Measurements from ENCODE around the gene TMEM121. TPM values are rescaled to one million over a fixed set of nuclear protein-coding genes. Genes with fewer than 3 reads are reported as not detected.
A peak's percentile ranks its signal among the peaks of the same experiment; 100 is the strongest.

TMEM121 gene
- polyA plus RNA-seq, 3 donors: 0.08 to 0.11 TPM; not detected in 1

DNA sequence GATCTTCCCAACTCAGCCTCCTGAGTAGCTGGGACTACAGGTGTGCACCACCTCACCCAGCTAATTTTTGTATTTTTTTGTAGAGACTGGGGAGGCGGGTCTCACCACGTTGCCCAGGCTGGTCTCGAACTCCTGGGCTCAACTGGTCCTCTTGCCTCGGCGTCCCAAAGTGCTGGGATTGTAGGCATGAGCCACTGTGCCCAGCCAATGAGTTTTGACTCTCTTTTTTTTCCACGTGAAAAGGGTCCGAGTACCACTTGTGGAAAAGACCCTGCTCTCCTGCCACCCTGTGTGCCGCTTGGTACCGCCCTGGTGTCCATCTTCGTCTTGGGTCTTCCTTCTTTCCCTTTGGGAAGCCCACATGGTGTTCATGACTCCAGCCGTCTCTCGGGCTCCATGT is 17.8 kb upstream of the TMEM121 start:
- TF ChIP-seq CTCF (IDR thresholded peaks at IDR 0.05): no peak
- Histone ChIP-seq H3K9ac (ENCODE audit: insufficient read depth, low read length, poor library complexity, severe bottlenecking) (no peak overlapping the region), H3K36me3 (replicated peaks in 1 of 2; ENCODE audit: control insufficient read depth in 1 of 2, insufficient read depth in 2 of 2, low read length in 2 of 2) (no peaks in the 10 kb centered on the region), H3K27me3 (ENCODE audit: control insufficient read depth in 2 of 2, insufficient read depth in 2 of 2, low read length in 2 of 2) (peaks cover 0 to 4% of the 10 kb centered on the region in 2 donors), H3K9me3 (replicated peaks in 1 of 2; ENCODE audit: control insufficient read depth in 1 of 2, insufficient read depth in 1 of 2, low read length in 2 of 2) (no peaks in the 10 kb centered on the region), H3K27ac (ENCODE audit: low read depth in 1 of 2, low read length in 2 of 2) (no peak overlapping the region), H3K4me1 (ENCODE audit: control insufficient read depth in 1 of 2, insufficient read depth in 2 of 2, low read length in 2 of 2) (no peaks in the 10 kb centered on the region), H3K79me2 (ENCODE audit: insufficient read depth, low read length) (no peaks in the 10 kb centered on the region), H2AFZ (ENCODE audit: insufficient read depth, low read depth, low read length, poor library complexity, severe bottlenecking) (no peak overlapping the region), H3K4me3 (replicated peaks in 1 of 3; ENCODE audit: low read depth in 2 of 3, low read length in 3 of 3) (no peak overlapping the region), H3K4me2 (replicated peaks; ENCODE audit: extremely low read depth, low read length, poor library complexity, severe bottlenecking) (no peak overlapping the region), H4K20me1 (ENCODE audit: insufficient read depth, low read length) (no peaks in the 10 kb centered on the region)
- H3K4me1 Mint-ChIP-seq: no peaks in the 10 kb centered on the region
- WGBS (ENCODE audit: insufficient coverage): 94% methylated on average over 10 of the region's 12 CpGs
- intact Hi-C loops (cut with micrococcal nuclease): no loop called here
- H3K27ac Mint-ChIP-seq: no peak overlapping the region
- H3K4me3 Mint-ChIP-seq: peak overlapping the region in 1 of 2 donors; percentile 37
- peaks cover 30 to 48% (median 31%) of the 10 kb centered on the region in 3 donors for H3K27me3 Mint-ChIP-seq (ENCODE audit: low read depth in 3 of 3)
- H3K36me3 Mint-ChIP-seq: no peaks in the 10 kb centered on the region
- peaks cover 0 to 2% (median 0%) of the 10 kb centered on the region in 7 donors for H3K9me3 Mint-ChIP-seq
- DNase-seq: no peak

- H3K4me3 ChIP-seq (replicated peaks in 1 of 3; ENCODE audit: low read depth in 2 of 3, low read length in 3 of 3): no peak overlapping the region
- H2AFZ ChIP-seq (ENCODE audit: insufficient read depth, low read depth, low read length, poor library complexity, severe bottlenecking): no peak overlapping the region
- no peak for TF ChIP-seq CTCF (IDR thresholded peaks at IDR 0.05)
- H4K20me1 ChIP-seq (ENCODE audit: insufficient read depth, low read length): no peaks in the 10 kb centered on the region
- no peaks in the 10 kb centered on the region for H3K4me1 ChIP-seq (ENCODE audit: control insufficient read depth in 1 of 2, insufficient read depth in 2 of 2, low read length in 2 of 2)
- H3K4me1 Mint-ChIP-seq: no peaks in the 10 kb centered on the region
- no peak overlapping the region for H3K4me3 Mint-ChIP-seq
- H3K27ac Mint-ChIP-seq: no peak overlapping the region
- H3K27ac ChIP-seq (ENCODE audit: low read depth in 1 of 2, low read length in 2 of 2): no peak overlapping the region
- no peaks in the 10 kb centered on the region for H3K36me3 ChIP-seq (replicated peaks in 1 of 2; ENCODE audit: control insufficient read depth in 1 of 2, insufficient read depth in 2 of 2, low read length in 2 of 2)
- peaks cover 20 to 50% (median 24%) of the 10 kb centered on the region in 3 donors for H3K27me3 Mint-ChIP-seq (ENCODE audit: low read depth in 3 of 3)
- intact Hi-C loops (cut with micrococcal nuclease): no loop called here
- H3K9ac ChIP-seq (ENCODE audit: insufficient read depth, low read length, poor library complexity, severe bottlenecking): no peak overlapping the region
- peaks cover 7 to 25% (median 13%) of the 10 kb centered on the region in 7 donors for H3K9me3 Mint-ChIP-seq
- DNase-seq: no peak
- H3K9me3 ChIP-seq (replicated peaks in 1 of 2; ENCODE audit: control insufficient read depth in 1 of 2, insufficient read depth in 1 of 2, low read length in 2 of 2): no peaks in the 10 kb centered on the region
- H3K36me3 Mint-ChIP-seq: no peaks in the 10 kb centered on the region
- no peaks in the 10 kb centered on the region for H3K79me2 ChIP-seq (ENCODE audit: insufficient read depth, low read length)
- 66% methylated on average over 5 of the region's 5 CpGs for WGBS (ENCODE audit: insufficient coverage)
- peaks cover 0 to 14% of the 10 kb centered on the region in 2 donors for H3K27me3 ChIP-seq (ENCODE audit: control insufficient read depth in 2 of 2, insufficient read depth in 2 of 2, low read length in 2 of 2)
- no peak overlapping the region for H3K4me2 ChIP-seq (replicated peaks; ENCODE audit: extremely low read depth, low read length, poor library complexity, severe bottlenecking)
Observed at GRCh38 chr14:105517096-105517495, 9.3 kb upstream of the TMEM121 start.

Data from CD14-positive monocyte (primary cell).